GM12892 (cell line): ENCODE measurements around the gene SPATA46.

ENCODE experiments used
- DNase-seq: peaks from one replicate; pipeline ENCODE4 v3.0.0; 2011; ENCODE audit not compliant: insufficient read length
- FAIRE-seq: peaks from 2 replicates; lab custom pipeline; 2011; peaks lifted over from hg19 to GRCh38; lab: Jason Lieb, UNC
- POLR2A ChIP-seq: IDR thresholded peaks from 2 replicates; pipeline ENCODE4 v1.6.1; 2011; ENCODE audit warnings: low read depth, low read length, control low read depth
- POLR2AphosphoS5 ChIP-seq: IDR thresholded peaks from 2 replicates; pipeline ENCODE4 v1.6.1; 2011; ENCODE audit warnings: low read depth, low read length, control low read depth
- TAF1 ChIP-seq: IDR thresholded peaks from 2 replicates; pipeline ENCODE4 v1.6.1; 2011; ENCODE audit warnings: low read depth, mild to moderate bottlenecking, control low read depth, low read length, borderline replicate concordance

Gene SPATA46

GRCh38 chr1:162389971-162390370 is 13.3 kb upstream of the SPATA46 start:
- TF ChIP-seq POLR2AphosphoS5 (no peak), POLR2A (no peak), TAF1 (no peak)
- DNase-seq (no peak), FAIRE-seq (no peak)

- TF ChIP-seq POLR2A (no peak), TAF1 (no peak), POLR2AphosphoS5 (no peak)
- FAIRE-seq = no peak
- no peak for DNase-seq
Observed at GRCh38 chr1:162389021-162389818, 12.6 kb upstream of the SPATA46 start.

- DNase-seq = no peak
- FAIRE-seq = no peak
- TF ChIP-seq TAF1 (no peak), POLR2AphosphoS5 (no peak), POLR2A (no peak)
Observed at GRCh38 chr1:162388615-162389014, 12.0 kb upstream of the SPATA46 start.

- DNase-seq = no peak
- no peak for FAIRE-seq
Observed at GRCh38 chr1:162388083-162388594, 11.5 kb upstream of the SPATA46 start.

GRCh38 chr1:162387226-162388082 is 10.8 kb upstream of the SPATA46 start:
- no peak for FAIRE-seq
- TF ChIP-seq POLR2AphosphoS5 = no peak
- no peak for TF ChIP-seq POLR2A
- no peak for TF ChIP-seq TAF1
- DNase-seq = no peak

More at GRCh38 chr1:162388083-162388594, 11.5 kb upstream of the SPATA46 start:
- TF ChIP-seq TAF1 = no peak
- no peak for TF ChIP-seq POLR2AphosphoS5
- TF ChIP-seq POLR2A = no peak

- TF ChIP-seq TAF1 (no peak), POLR2A (no peak), POLR2AphosphoS5 (no peak)
- DNase-seq = no peak
- no peak for FAIRE-seq
Observed at GRCh38 chr1:162386292-162387225, 9.9 kb upstream of the SPATA46 start.

- FAIRE-seq (no peak), DNase-seq (no peak)
- TF ChIP-seq POLR2AphosphoS5 = no peak
- TF ChIP-seq POLR2A = no peak
- TF ChIP-seq TAF1 = no peak
Observed at GRCh38 chr1:162385702-162386101, 9.0 kb upstream of the SPATA46 start.

- FAIRE-seq (no peak), DNase-seq (no peak)
- TF ChIP-seq POLR2AphosphoS5 (no peak), POLR2A (no peak), TAF1 (no peak)
Observed at GRCh38 chr1:162385280-162385623, 8.6 kb upstream of the SPATA46 start.

- no peak for DNase-seq
- TF ChIP-seq POLR2A = no peak
- TF ChIP-seq POLR2AphosphoS5 = no peak
- TF ChIP-seq TAF1 = no peak
- no peak for FAIRE-seq
Observed at GRCh38 chr1:162384601-162385279, 8.1 kb upstream of the SPATA46 start.

GRCh38 chr1:162384116-162384515 is 7.5 kb upstream of the SPATA46 start:
- TF ChIP-seq POLR2AphosphoS5 (no peak), TAF1 (no peak), POLR2A (no peak)
- DNase-seq = no peak
- no peak for FAIRE-seq
